Hepatocyte (in vitro differentiated cells): ENCODE data around the gene SLC13A3. TPM values are rescaled to one million over a fixed set of nuclear protein-coding genes. Genes with fewer than 3 reads are reported as not detected.

Source experiments
- DNase-seq: peaks from one replicate; pipeline ENCODE4 v3.0.0-alpha.2; 2016; ENCODE audit warnings: low spot score
- H2AFZ ChIP-seq: fragments of 200-600 bp; sonication (generic); 2 replicates; pipeline ENCODE4 v1.6.0; 2016; ENCODE audit warnings: antibody characterized with exemption, mild to moderate bottlenecking
- H3K27ac ChIP-seq: fragments of 200-600 bp; sonication (generic); 2 replicates; pipeline ENCODE4 v1.5.1; 2016; ENCODE audit warnings: mild to moderate bottlenecking
- H3K27me3 ChIP-seq: fragments of 200-600 bp; sonication (generic); 2 replicates; pipeline ENCODE4 v1.6.1; 2016
- H3K36me3 ChIP-seq: fragments of 200-600 bp; sonication (generic); replicated peaks from 2 replicates; pipeline ENCODE4 v1.5.1; 2016; ENCODE audit warnings: low read depth; ENCODE audit not compliant: insufficient read depth
- H3K4me1 ChIP-seq: fragments of 200-600 bp; sonication (generic); 2 replicates; pipeline ENCODE4 v1.5.1; 2016; ENCODE audit warnings: mild to moderate bottlenecking, moderate library complexity; ENCODE audit not compliant: insufficient read depth
- H3K4me2 ChIP-seq: fragments of 200-600 bp; sonication (generic); 2 replicates; pipeline ENCODE4 v1.6.0; 2016
- H3K4me3 ChIP-seq: fragments of 200-600 bp; sonication (generic); 2 replicates; pipeline ENCODE4 v1.5.1; 2016; ENCODE audit warnings: mild to moderate bottlenecking
- H3K79me2 ChIP-seq: fragments of 200-600 bp; sonication (generic); 2 replicates; pipeline ENCODE4 v1.6.0; 2017; ENCODE audit warnings: mild to moderate bottlenecking
- H3K9me2 ChIP-seq: fragments of 200-600 bp; sonication (generic); replicated peaks from 2 replicates; pipeline ENCODE4 v1.6.0; 2017; ENCODE audit warnings: mild to moderate bottlenecking; ENCODE audit not compliant: insufficient read depth
- H3K9me3 ChIP-seq: fragments of 200-600 bp; sonication (generic); 2 replicates; pipeline ENCODE4 v1.5.1; 2016; ENCODE audit warnings: low read depth, mild to moderate bottlenecking
- H4K20me1 ChIP-seq: fragments of 200-600 bp; sonication (generic); 2 replicates; pipeline ENCODE4 v1.6.0; 2016; ENCODE audit warnings: mild to moderate bottlenecking; ENCODE audit not compliant: insufficient read depth, poor library complexity, severe bottlenecking
- EZH2 ChIP-seq: fragments of 200-600 bp; sonication (generic); IDR thresholded peaks from 2 replicates; pipeline ENCODE4 v1.6.1; 2016; ENCODE audit warnings: antibody characterized with exemption, mild to moderate bottlenecking, borderline replicate concordance
- EZH2phosphoT487 ChIP-seq: fragments of 200-600 bp; sonication (generic); IDR thresholded peaks from one replicate; pipeline ENCODE4 v1.6.1; 2018; ENCODE audit warnings: antibody characterized with exemption, mild to moderate bottlenecking, low read depth, moderate library complexity; ENCODE audit not compliant: unreplicated experiment, severe bottlenecking
- WGBS: methylation state at CpG from one replicate; pipeline ENCODE4 v1.1.6; 2016; ENCODE audit warnings: low lambda C conversion rate; ENCODE audit errors: missing lambda C conversion rate; 5-methylcytosine and 5-hydroxymethylcytosine counted together
- polyA plus RNA-seq: library from polyadenylated mRNA; unstranded; fragments of >200 nt; fragmentation: Nextera tagmentation; extraction: Ambion mirVana; gene quantifications from 2 replicates; pipeline ENCODE4 v1.2.1, GENCODE V29; 2016
- total RNA-seq: library from RNA; depleted of rRNA; stranded (reverse); fragments of >200 nt; gene quantifications from 2 replicates; pipeline ENCODE4 v1.2.3, GENCODE V29; 2014
- TF ChIP-seq, protein P1 (sequence below): fragments of 200-600 bp; sonication (generic); IDR thresholded peaks from 2 replicates; pipeline ENCODE4 v1.5.1; 2016; ENCODE audit warnings: antibody characterized with exemption, mild to moderate bottlenecking; ENCODE audit not compliant: poor library complexity

SLC13A3 gene
- total and polyA plus RNA-seq, 2 experiments from 2014 or later = 1.8 to 9.4 TPM

DNA sequence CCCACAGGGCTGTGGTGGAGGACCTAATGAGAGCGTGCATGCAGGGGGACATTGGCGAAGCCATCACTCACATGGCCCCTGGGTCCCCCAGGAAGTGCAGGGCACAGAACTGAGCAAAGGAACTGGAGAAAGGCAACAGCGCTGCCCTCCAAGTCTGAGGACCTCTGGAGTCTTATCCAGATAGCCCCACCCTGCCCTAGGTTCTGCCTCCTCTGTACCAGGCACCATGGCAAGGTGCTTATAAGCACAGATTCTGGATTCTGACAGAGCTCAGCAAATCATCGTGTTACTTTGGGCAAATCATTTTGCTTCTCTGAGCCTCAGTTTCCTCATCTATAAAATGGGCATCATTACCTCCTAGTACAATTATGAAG is 44.5 kb downstream of the SLC13A3 start:
- no peaks in the 10 kb centered on the region for H3K36me3 ChIP-seq
- no peaks in the 10 kb centered on the region for H3K9me3 ChIP-seq
- H2AFZ ChIP-seq = no peak overlapping the region
- no peak overlapping the region for H3K4me2 ChIP-seq
- no peak overlapping the region for H3K4me3 ChIP-seq
- H3K27ac ChIP-seq = peak overlapping the region; percentile 50
- TF ChIP-seq, protein P1, sequence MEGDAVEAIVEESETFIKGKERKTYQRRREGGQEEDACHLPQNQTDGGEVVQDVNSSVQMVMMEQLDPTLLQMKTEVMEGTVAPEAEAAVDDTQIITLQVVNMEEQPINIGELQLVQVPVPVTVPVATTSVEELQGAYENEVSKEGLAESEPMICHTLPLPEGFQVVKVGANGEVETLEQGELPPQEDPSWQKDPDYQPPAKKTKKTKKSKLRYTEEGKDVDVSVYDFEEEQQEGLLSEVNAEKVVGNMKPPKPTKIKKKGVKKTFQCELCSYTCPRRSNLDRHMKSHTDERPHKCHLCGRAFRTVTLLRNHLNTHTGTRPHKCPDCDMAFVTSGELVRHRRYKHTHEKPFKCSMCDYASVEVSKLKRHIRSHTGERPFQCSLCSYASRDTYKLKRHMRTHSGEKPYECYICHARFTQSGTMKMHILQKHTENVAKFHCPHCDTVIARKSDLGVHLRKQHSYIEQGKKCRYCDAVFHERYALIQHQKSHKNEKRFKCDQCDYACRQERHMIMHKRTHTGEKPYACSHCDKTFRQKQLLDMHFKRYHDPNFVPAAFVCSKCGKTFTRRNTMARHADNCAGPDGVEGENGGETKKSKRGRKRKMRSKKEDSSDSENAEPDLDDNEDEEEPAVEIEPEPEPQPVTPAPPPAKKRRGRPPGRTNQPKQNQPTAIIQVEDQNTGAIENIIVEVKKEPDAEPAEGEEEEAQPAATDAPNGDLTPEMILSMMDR = no peak
- TF ChIP-seq EZH2phosphoT487 (no peak), EZH2 (no peak)
- H4K20me1 ChIP-seq = no peaks in the 10 kb centered on the region
- no peaks in the 10 kb centered on the region for H3K79me2 ChIP-seq
- DNase-seq = no peak
- H3K27me3 ChIP-seq = no peaks in the 10 kb centered on the region
- peaks cover 16% of the 10 kb centered on the region for H3K4me1 ChIP-seq
- no peaks in the 10 kb centered on the region for H3K9me2 ChIP-seq
- 100% methylated on average over 4 of the region's 4 CpGs for WGBS

DNA sequence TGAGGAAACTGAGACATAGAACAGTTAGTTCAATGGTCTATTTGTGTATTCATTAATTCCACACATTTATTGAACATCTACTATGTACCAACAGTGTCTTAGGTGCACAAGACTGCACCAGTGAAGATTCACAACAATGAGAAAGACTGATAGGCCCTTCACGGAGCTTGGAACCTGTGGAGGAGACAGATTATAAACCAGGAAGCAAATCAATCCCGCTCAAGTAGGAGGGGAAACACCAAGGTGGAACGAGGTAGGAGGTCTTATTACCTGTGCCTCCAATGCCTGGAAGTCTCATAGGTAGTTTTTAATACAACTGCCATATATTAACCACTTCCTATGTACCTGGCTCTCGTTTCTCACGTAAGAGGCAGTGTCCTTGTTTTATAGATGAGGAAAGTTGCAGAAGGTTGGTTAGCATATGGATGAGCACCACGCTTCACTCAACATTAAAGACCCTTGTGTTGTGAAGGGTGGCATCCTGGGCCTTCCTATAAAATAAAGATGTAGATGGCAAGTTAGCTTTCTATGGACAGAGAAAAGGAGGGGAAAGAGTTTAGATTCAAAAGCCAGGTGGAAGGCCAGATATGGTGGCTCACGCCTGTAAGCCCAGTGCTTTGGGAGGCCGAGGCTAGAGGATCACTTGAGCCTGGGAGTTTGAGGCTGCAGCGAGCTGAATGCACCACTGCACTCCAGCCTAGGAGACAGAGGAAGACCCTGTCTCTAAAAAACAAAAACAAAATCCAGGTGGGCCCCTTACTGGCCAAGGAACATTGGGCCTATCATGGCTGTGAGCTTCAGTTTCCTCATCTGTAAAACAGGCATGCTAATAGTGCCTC is 45.1 kb downstream of the SLC13A3 start:
- H3K4me1 ChIP-seq = peaks cover 16% of the 10 kb centered on the region
- TF ChIP-seq EZH2 = no peak
- TF ChIP-seq, protein P1 = no peak
- TF ChIP-seq EZH2phosphoT487 = no peak
- no peaks in the 10 kb centered on the region for H4K20me1 ChIP-seq
- H3K36me3 ChIP-seq = no peaks in the 10 kb centered on the region
- H3K4me2 ChIP-seq = no peak overlapping the region
- H3K4me3 ChIP-seq = no peak overlapping the region
- WGBS = 90% methylated on average over 9 of the region's 9 CpGs
- DNase-seq = no peak
- no peak overlapping the region for H2AFZ ChIP-seq
- no peak overlapping the region for H3K27ac ChIP-seq
- H3K9me2 ChIP-seq = no peaks in the 10 kb centered on the region
- no peaks in the 10 kb centered on the region for H3K9me3 ChIP-seq
- H3K79me2 ChIP-seq = no peaks in the 10 kb centered on the region
- H3K27me3 ChIP-seq = no peaks in the 10 kb centered on the region

DNA sequence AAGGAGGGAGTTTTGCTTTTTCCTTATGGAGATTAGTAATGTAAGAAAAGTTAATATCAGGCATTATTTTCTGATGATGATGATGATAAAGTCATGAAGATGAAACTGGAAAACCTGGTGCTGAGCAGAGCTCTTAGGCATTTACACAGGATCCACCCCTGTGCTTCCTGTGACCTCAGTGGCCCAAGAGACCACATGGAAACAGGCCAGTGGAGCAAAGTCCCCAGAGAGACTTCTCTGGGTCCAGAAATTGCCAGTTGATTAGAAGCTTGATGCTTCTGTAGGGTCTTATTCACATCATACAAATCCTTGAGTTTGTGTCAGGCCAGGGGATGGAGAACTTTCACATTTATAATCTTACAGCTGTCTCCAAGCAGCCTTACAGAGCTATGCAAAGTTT is 46.1 kb downstream of the SLC13A3 start:
- Histone ChIP-seq H3K79me2 (no peaks in the 10 kb centered on the region), H3K27ac (no peak overlapping the region), H3K4me2 (no peak overlapping the region), H3K4me3 (no peak overlapping the region), H2AFZ (no peak overlapping the region), H3K4me1 (peaks cover 16% of the 10 kb centered on the region), H3K36me3 (no peaks in the 10 kb centered on the region), H3K27me3 (no peaks in the 10 kb centered on the region), H4K20me1 (no peaks in the 10 kb centered on the region), H3K9me2 (no peaks in the 10 kb centered on the region), H3K9me3 (no peaks in the 10 kb centered on the region)
- no peak for DNase-seq
- TF ChIP-seq EZH2 = no peak
- TF ChIP-seq, protein P1 = no peak
- TF ChIP-seq EZH2phosphoT487 = no peak
